ENCODE results near the gene RABGAP1L.
"Not testable (repeated sequence)": the region's sequence is repeated elsewhere in the genome, so short reads cannot be mapped to it uniquely, and the experiment has no call there.

RABGAP1L gene

DNA sequence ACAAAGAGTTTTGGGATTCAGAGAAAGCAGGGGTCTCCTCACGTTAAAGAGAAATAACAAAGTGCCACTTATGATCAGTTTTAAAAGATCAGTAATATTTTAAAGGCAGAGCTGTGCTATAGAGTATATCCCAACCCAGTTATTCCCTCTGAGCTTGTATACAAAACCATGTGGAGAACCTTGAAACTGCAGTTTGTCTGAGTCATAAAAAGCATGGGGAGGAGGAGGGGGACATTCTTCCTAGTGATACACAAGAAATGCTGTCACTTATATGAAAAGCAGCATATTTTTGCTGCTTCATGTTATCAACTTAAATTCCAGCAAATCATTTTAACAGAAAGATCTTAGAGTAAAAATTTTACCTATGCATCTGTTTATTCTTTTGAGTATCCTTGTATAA lies 533.0 kb downstream of the RABGAP1L start:
- CTCF ChIA-PET, result no interaction called here
- DNase-seq (ENCODE audit: extremely low spot score), result no peak
- POLR2A ChIA-PET, result no interaction called here
- TF ChIP-seq, protein P1, sequence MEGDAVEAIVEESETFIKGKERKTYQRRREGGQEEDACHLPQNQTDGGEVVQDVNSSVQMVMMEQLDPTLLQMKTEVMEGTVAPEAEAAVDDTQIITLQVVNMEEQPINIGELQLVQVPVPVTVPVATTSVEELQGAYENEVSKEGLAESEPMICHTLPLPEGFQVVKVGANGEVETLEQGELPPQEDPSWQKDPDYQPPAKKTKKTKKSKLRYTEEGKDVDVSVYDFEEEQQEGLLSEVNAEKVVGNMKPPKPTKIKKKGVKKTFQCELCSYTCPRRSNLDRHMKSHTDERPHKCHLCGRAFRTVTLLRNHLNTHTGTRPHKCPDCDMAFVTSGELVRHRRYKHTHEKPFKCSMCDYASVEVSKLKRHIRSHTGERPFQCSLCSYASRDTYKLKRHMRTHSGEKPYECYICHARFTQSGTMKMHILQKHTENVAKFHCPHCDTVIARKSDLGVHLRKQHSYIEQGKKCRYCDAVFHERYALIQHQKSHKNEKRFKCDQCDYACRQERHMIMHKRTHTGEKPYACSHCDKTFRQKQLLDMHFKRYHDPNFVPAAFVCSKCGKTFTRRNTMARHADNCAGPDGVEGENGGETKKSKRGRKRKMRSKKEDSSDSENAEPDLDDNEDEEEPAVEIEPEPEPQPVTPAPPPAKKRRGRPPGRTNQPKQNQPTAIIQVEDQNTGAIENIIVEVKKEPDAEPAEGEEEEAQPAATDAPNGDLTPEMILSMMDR (IDR thresholded peaks at IDR 0.05; ENCODE audit: control extremely low read depth, extremely low read depth, low read depth, missing control alignments), result no peak

DNA sequence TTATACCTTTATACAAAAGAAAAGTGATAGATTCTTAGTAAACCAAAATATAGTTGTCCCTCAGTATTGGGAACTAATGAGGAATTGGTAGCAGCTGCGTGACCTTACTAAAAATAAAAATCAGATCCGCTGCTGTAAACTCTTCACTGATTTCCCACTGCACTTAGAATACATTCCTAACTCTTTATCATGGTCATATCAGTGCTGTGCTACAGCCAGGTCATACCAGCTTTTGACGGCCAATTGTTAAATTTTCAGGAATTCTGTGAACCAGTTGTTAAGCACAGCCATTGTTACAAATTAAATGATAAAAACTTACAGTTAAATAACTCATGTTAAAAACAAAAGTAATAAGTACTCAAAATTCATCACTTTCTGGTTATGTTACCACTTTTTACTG lies 533.8 kb downstream of the RABGAP1L start:
- ChIA-PET CTCF (no interaction called here), POLR2A (no interaction called here)
- DNase-seq (ENCODE audit: extremely low spot score), result no peak
- TF ChIP-seq, protein P1 (IDR thresholded peaks at IDR 0.05; ENCODE audit: control extremely low read depth, extremely low read depth, low read depth, missing control alignments), result no peak

DNA sequence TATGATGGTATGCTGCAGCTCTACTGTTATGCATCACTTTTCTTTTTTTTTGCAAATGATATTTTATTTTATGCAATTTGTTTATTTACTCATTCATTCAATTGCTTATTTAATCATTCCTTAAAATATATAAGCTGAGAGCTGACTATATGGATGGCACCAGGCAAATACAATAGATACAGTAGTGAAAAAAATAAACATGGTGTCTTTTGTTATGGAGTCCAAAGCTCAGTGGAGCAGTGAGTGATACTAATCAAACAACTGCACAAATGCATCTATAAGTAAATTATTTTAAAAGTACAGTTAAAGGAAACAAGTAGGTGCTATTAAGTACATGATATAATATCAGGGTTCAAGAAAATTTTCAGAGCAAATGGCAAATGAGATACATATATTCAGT lies 534.2 kb downstream of the RABGAP1L start:
- CTCF ChIA-PET; POLR2A ChIA-PET; DNase-seq (ENCODE audit: extremely low spot score): not testable (repeated sequence)

DNA sequence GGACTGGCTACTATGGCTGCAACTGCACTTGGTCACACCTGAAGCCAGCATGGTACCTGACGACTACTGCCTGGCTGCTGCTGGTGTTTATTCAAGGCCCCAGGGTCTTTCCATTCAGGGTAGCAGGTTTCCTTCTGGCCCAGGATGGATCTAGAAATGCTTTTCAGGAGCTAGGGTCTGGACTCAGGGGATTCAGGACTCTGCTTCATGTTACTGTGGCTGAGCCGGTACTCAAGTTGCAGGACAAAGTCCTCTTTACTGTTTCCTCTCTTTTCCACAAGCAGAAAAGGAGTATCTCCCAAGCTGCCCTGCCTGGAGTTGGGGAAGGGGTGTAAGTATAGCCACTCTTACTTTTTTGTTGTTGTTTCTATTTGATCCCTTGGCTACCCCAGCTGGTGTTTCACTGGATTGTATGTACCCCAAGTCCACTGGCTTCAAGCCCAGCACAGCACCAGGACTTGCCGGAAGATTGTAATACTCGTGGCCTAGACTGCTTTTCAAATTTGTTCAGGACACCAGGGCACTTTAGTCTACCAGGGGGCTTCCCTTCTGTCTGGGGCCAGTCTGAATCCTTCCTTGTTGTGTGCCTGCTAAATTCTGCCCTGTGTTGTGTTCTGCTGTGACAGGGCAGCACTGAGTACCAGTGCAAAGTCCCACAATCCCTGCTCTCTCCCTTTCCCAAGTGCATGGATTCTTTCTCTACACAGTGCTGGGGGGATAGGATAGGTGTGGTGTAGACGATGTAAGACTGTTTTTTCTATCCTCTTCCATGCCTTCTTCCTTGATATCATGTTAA lies 536.9 kb downstream of the RABGAP1L start:
- TF ChIP-seq, protein P1 (IDR thresholded peaks at IDR 0.05; ENCODE audit: control extremely low read depth, extremely low read depth, low read depth, missing control alignments), result no peak
- POLR2A ChIA-PET, result no interaction called here
- DNase-seq (ENCODE audit: extremely low spot score), result no peak
- CTCF ChIA-PET, result no interaction called here

DNA sequence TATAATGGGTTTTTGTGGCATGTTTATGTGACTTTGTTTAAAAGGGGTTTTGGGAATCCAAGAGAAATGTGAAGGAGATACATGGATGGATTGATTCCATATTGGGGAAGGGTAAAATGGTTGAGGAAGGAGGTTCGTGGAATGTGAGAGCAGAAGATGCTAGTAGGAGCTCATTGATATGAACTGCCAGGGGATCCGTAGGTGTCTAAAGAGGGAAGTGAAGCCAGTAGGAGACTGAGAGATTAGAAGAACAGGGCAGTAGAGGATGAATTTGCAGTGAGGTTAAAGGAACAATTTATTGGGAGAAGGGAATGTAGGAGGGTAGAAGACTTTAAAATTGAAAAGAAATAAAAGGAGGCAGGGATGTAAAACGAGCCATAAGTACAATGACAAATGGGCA lies 541.0 kb downstream of the RABGAP1L start:
- CTCF ChIA-PET, result interaction anchor here (0.9 to 1.5 kb wide), 3 partner anchors 16 to 438 kb away, joined by 3 to 4 read pairs (median 3); no protein-coding TSS in a partner anchor
- DNase-seq (ENCODE audit: extremely low spot score), result no peak
- POLR2A ChIA-PET, result no interaction called here
- TF ChIP-seq, protein P1 (IDR thresholded peaks at IDR 0.05; ENCODE audit: control extremely low read depth, extremely low read depth, low read depth, missing control alignments), result no peak

DNA sequence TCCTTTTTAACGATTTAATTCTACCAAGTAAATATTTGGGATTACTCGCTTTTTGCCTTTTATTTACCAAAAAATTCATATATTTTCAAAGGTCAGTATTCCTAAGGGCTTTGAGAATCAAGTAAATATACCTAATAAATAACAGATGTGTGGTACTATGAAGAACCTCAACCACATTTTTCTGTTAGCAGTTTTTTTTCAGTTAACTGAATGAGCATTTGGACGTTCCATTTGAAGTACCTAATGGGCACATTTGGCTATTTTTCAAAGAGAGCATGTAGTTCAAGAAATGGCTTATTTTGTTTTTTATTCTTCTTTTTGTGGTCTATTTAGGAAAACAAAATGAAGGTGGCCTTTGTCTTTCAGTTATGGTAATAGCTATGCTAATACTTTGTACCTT lies 541.5 kb downstream of the RABGAP1L start:
- ChIA-PET POLR2A (no interaction called here), CTCF (interaction anchor here (0.9 to 2.1 kb wide), 4 partner anchors 14 to 438 kb away, joined by 3 to 4 read pairs (median 4); no protein-coding TSS in a partner anchor)
- TF ChIP-seq, protein P1 (IDR thresholded peaks at IDR 0.05; ENCODE audit: control extremely low read depth, extremely low read depth, low read depth, missing control alignments), result no peak
- DNase-seq (ENCODE audit: extremely low spot score), result no peak

DNA sequence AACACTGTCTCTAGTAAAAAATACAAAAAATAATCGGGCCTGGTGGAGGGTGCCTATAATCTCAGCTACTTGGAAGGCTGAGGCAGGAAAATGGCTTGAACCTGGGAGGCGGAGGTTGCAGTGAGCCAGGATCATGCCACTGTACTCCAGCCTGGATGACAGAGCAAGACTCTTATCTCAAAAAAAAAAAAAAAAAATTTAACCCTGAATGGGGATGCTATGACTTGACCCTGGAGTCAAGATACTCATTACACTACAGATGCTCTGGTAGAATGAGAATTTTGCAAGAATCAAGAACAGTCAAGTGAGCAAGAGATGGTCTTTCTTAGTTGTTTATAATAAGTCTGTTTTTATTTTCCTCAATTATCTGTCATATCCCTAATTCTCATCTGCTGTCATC lies 542.2 kb downstream of the RABGAP1L start:
- TF ChIP-seq, protein P1 (IDR thresholded peaks at IDR 0.05; ENCODE audit: control extremely low read depth, extremely low read depth, low read depth, missing control alignments), result no peak
- no peak for DNase-seq (ENCODE audit: extremely low spot score)
- POLR2A ChIA-PET, result no interaction called here
- CTCF ChIA-PET, result interaction anchor here (1.5 to 2.1 kb wide), 2 partner anchors 13 to 24 kb away, joined by 4 read pairs; no protein-coding TSS in a partner anchor
